PC-9 (cell line): ENCODE measurements around the gene PIGC. TPM values are rescaled to one million over a fixed set of nuclear protein-coding genes. Genes with fewer than 3 reads are reported as not detected.

Experiments
- BruUV-seq: library from RNA; stranded (reverse); fragments of 400-500 nt; replicated peaks from 2 replicates; lab custom pipeline; 2021; lab: Mats Ljungman, UMichigan
- CTCF ChIA-PET: fragments of 300-600 bp; sonication (Branson Sonifier 250); formaldehyde crosslinking; loops from one replicate; lab custom pipeline; 2022; ENCODE audit warnings: antibody characterized with exemption; lab: Charles Lee
- POLR2A ChIA-PET: fragments of 300-600 bp; sonication (Branson Sonifier 250); formaldehyde crosslinking; loops from one replicate; lab custom pipeline; 2022; ENCODE audit warnings: antibody characterized with exemption; ENCODE audit not compliant: unreplicated experiment; lab: Charles Lee
- DNase-seq, 2 experiments: peaks; one replicate each; pipeline versions ENCODE4 v3.0.0 to v3.0.0-alpha.2; 2015 to 2022; ENCODE audit warnings: mixed read lengths in 1 of 2
- H2AFZ ChIP-seq: fragments of 200-600 bp; sonication (generic); 2 replicates; pipeline ENCODE4 v1.8.1; 2017; ENCODE audit warnings: antibody characterized with exemption
- H3F3A ChIP-seq: fragments of 200-600 bp; sonication (generic); 2 replicates; pipeline ENCODE4 v1.8.1; 2017; ENCODE audit warnings: antibody characterized with exemption, mild to moderate bottlenecking, low read depth; ENCODE audit not compliant: insufficient read depth
- H3K27ac ChIP-seq: fragments of 200-600 bp; sonication (generic); 2 replicates; pipeline ENCODE4 v1.6.1; 2016; ENCODE audit warnings: mixed run types
- H3K27me3 ChIP-seq: fragments of 200-600 bp; sonication (generic); 2 replicates; pipeline ENCODE4 v1.6.1; 2016; ENCODE audit warnings: low read depth, mixed run types; ENCODE audit not compliant: insufficient read depth
- H3K36me3 ChIP-seq: fragments of 200-600 bp; sonication (generic); 2 replicates; pipeline ENCODE4 v1.6.1; 2016; ENCODE audit warnings: low read depth, mixed run types
- H3K4me1 ChIP-seq: fragments of 200-600 bp; sonication (generic); replicated peaks from 2 replicates; pipeline ENCODE4 v1.6.1; 2016; ENCODE audit warnings: mixed run types; ENCODE audit not compliant: insufficient read depth
- H3K4me2 ChIP-seq: fragments of 200-600 bp; sonication (generic); 2 replicates; pipeline ENCODE4 v1.6.1; 2017; ENCODE audit warnings: mixed run types
- H3K4me3 ChIP-seq: fragments of 200-600 bp; sonication (generic); 2 replicates; pipeline ENCODE4 v1.6.1; 2016; ENCODE audit warnings: mixed run types
- H3K79me2 ChIP-seq: fragments of 200-600 bp; sonication (generic); 2 replicates; pipeline ENCODE4 v1.6.1; 2017; ENCODE audit warnings: low read depth, mixed run types
- H3K9me2 ChIP-seq: fragments of 200-600 bp; sonication (generic); 2 replicates; pipeline ENCODE4 v1.8.1; 2017; ENCODE audit warnings: mild to moderate bottlenecking; ENCODE audit not compliant: insufficient read depth
- H3K9me3 ChIP-seq: fragments of 200-600 bp; sonication (generic); 2 replicates; pipeline ENCODE4 v1.8.1; 2016; ENCODE audit warnings: low read depth; ENCODE audit not compliant: insufficient read depth
- H4K20me1 ChIP-seq: fragments of 200-600 bp; sonication (generic); 2 replicates; pipeline ENCODE4 v1.8.1; 2017; ENCODE audit not compliant: insufficient read depth
- CTCF ChIP-seq: fragments of 200-600 bp; sonication (generic); conservative IDR thresholded peaks from 2 replicates; pipeline ENCODE4 v1.6.1; 2017; ENCODE audit warnings: mixed run types, antibody characterized with exemption, mild to moderate bottlenecking, moderate library complexity
- EZH2 ChIP-seq: fragments of 200-600 bp; sonication (generic); IDR thresholded peaks from 2 replicates; pipeline ENCODE4 v1.8.0; 2017; ENCODE audit warnings: antibody characterized with exemption, low read depth
- intact Hi-C: fragments of 100-400 bp; cut with micrococcal nuclease; formaldehyde crosslinking; loops from one replicate; pipeline ENCODE4 v1.10.0; 2022; ENCODE audit not compliant: unreplicated experiment
- total RNA-seq: library from RNA; stranded (reverse); gene quantifications from 2 replicates; pipeline ENCODE4 v1.2.3, GENCODE V29; 2021

PIGC gene
- total RNA-seq, 1 experiment from 2014 or later = 26.5 TPM

GRCh38 chr1:172482044-172482443, 38.2 kb upstream of the PIGC start:
- Histone ChIP-seq H3K4me3 (no peak overlapping the region), H3K27ac (no peak overlapping the region), H3K9me2 (0 out of 2 replicates have a peak, but pooled peaks cover 4% of the 10 kb centered on the region), H2AFZ (no peak overlapping the region), H3K4me1 (peaks cover 27% of the 10 kb centered on the region), H3F3A (peaks cover 18% of the 10 kb centered on the region), H3K79me2 (no peaks in the 10 kb centered on the region), H3K9me3 (no peaks in the 10 kb centered on the region), H3K27me3 (no peaks in the 10 kb centered on the region), H4K20me1 (no peaks in the 10 kb centered on the region), H3K4me2 (no peak overlapping the region), H3K36me3 (no peaks in the 10 kb centered on the region)
- TF ChIP-seq CTCF (no peak), EZH2 (no peak)
- POLR2A ChIA-PET = no interaction called here
- CTCF ChIA-PET = interaction anchor here (0.6 kb wide), 1 partner anchor 31 kb away, joined by 3 read pairs; no protein-coding TSS in a partner anchor
- BruUV-seq = no TSS peak
- intact Hi-C loops = no loop called here
- DNase-seq = no peak

GRCh38 chr1:172480431-172480830, 36.6 kb upstream of the PIGC start:
- Histone ChIP-seq H2AFZ (no peak overlapping the region), H3K79me2 (no peaks in the 10 kb centered on the region), H3K9me2 (0 out of 2 replicates have a peak, but pooled peaks cover 6% of the 10 kb centered on the region), H3K4me1 (peaks cover 43% of the 10 kb centered on the region), H3F3A (peaks cover 18% of the 10 kb centered on the region), H3K4me3 (no peak overlapping the region), H3K4me2 (no peak overlapping the region), H3K36me3 (no peaks in the 10 kb centered on the region), H3K27ac (no peak overlapping the region), H3K27me3 (no peaks in the 10 kb centered on the region), H4K20me1 (no peaks in the 10 kb centered on the region), H3K9me3 (no peaks in the 10 kb centered on the region)
- ChIA-PET CTCF (no interaction called here), POLR2A (no interaction called here)
- TF ChIP-seq EZH2 (no peak), CTCF (no peak)
- BruUV-seq = no TSS peak
- DNase-seq = no peak
- intact Hi-C loops = no loop called here

GRCh38 chr1:172478485-172478884, 34.6 kb upstream of the PIGC start:
- Histone ChIP-seq H3K9me2 (0 out of 2 replicates have a peak, but pooled peaks cover 5% of the 10 kb centered on the region), H3K4me3 (no peak overlapping the region), H3K27ac (no peak overlapping the region), H3K9me3 (no peaks in the 10 kb centered on the region), H3K4me1 (peaks cover 37% of the 10 kb centered on the region), H4K20me1 (no peaks in the 10 kb centered on the region), H3K79me2 (no peaks in the 10 kb centered on the region), H3K27me3 (no peaks in the 10 kb centered on the region), H3K4me2 (no peak overlapping the region), H3K36me3 (no peaks in the 10 kb centered on the region), H2AFZ (no peak overlapping the region), H3F3A (peaks cover 9% of the 10 kb centered on the region)
- POLR2A ChIA-PET = no interaction called here
- TF ChIP-seq CTCF (no peak), EZH2 (no peak)
- no peak for DNase-seq
- CTCF ChIA-PET = no interaction called here
- BruUV-seq = no TSS peak
- intact Hi-C loops = loop anchor here (1.0 kb wide), 1 partner anchor 19 kb away; no protein-coding TSS in a partner anchor
